GM19025 (cell line): ENCODE data around the gene ZNF543.
"Not testable (repeated sequence)": the region's sequence is repeated elsewhere in the genome, so short reads cannot be mapped to it uniquely, and the experiment has no call there.

Experiments
- ATAC-seq: cut with Tn5 transposase; IDR thresholded peaks from one replicate; pipeline ENCODE4 v1.9.1; 2021; ENCODE audit warnings: mild to moderate bottlenecking, low read depth, moderate library complexity; ENCODE audit not compliant: unreplicated experiment

The ZNF543 gene

GRCh38 chr19:57319869-57320179 lies 448 bp upstream of the ZNF543 start:
- ATAC-seq, result peak; percentile 6

GRCh38 chr19:57321116-57321515 lies 844 bp downstream of the ZNF543 start:
- ATAC-seq, result no peak

GRCh38 chr19:57321751-57322150 lies 1.5 kb downstream of the ZNF543 start:
- no peak for ATAC-seq

GRCh38 chr19:57324992-57325391 lies 4.7 kb downstream of the ZNF543 start:
- no peak for ATAC-seq

GRCh38 chr19:57327993-57328392 lies 7.7 kb downstream of the ZNF543 start:
- no peak for ATAC-seq

- ATAC-seq, result no peak
Measured at GRCh38 chr19:57334191-57334590, 13.9 kb downstream of the ZNF543 start.

GRCh38 chr19:57338877-57339276 lies 18.6 kb downstream of the ZNF543 start:
- no peak for ATAC-seq

GRCh38 chr19:57342582-57342981 lies 22.3 kb downstream of the ZNF543 start:
- no peak for ATAC-seq

- no peak for ATAC-seq
Measured at GRCh38 chr19:57348136-57348535, 27.9 kb downstream of the ZNF543 start.

GRCh38 chr19:57350877-57351805 lies 30.9 kb downstream of the ZNF543 start, which contains the start of gene ZNF304:
TSS of gene ZNF304 (plus strand) at chr19:57351271. CDS start at chr19:57351665, 394 bp downstream.
- peak; percentile 98 for ATAC-seq

- no peak for ATAC-seq
Measured at GRCh38 chr19:57351867-57352266, 31.6 kb downstream of the ZNF543 start.

- no peak for ATAC-seq
Measured at GRCh38 chr19:57355916-57356315, 35.6 kb downstream of the ZNF543 start.

GRCh38 chr19:57357406-57357805 lies 37.1 kb downstream of the ZNF543 start:
- ATAC-seq, result no peak

GRCh38 chr19:57359300-57359699 lies 39.0 kb downstream of the ZNF543 start:
- no peak for ATAC-seq

- ATAC-seq, result no peak
Measured at GRCh38 chr19:57362419-57362818, 42.1 kb downstream of the ZNF543 start.

GRCh38 chr19:57362997-57363687 lies 42.9 kb downstream of the ZNF543 start, which contains the start of the genes TRAPPC2B and ZNF547:
TSS of gene TRAPPC2B (plus strand) at chr19:57363551. CDS start at chr19:57364834, 1,283 bp downstream.
TSS of gene ZNF547 (plus strand) at chr19:57363551. CDS start at chr19:57368556, 5,005 bp downstream.
- peak; percentile 91 for ATAC-seq

- ATAC-seq, result no peak
Measured at GRCh38 chr19:57363688-57364181, 43.5 kb downstream of the ZNF543 start.

GRCh38 chr19:57366776-57367175 lies 46.5 kb downstream of the ZNF543 start:
- no peak for ATAC-seq

- ATAC-seq, result no peak
Measured at GRCh38 chr19:57374179-57374578, 53.9 kb downstream of the ZNF543 start.

GRCh38 chr19:57374647-57375046 lies 54.4 kb downstream of the ZNF543 start:
- ATAC-seq, result not testable (repeated sequence)

GRCh38 chr19:57376151-57376550 lies 55.9 kb downstream of the ZNF543 start:
- ATAC-seq, result no peak
